ENCODE results near the gene RAB23.

GRCh38 chr6:57250348-57250747, 28.2 kb upstream of the RAB23 start:
- TF ChIP-seq CTCF (conservative IDR thresholded peaks at IDR 0.05; ENCODE audit: low read length) = no peak
- TF ChIP-seq EZH2phosphoT487 (IDR thresholded peaks at IDR 0.05; ENCODE audit: borderline replicate concordance, low read depth, low read length) = no peak
